GM23338 (cell line): ENCODE results near the gene DHRS4L2.
"Not testable (repeated sequence)": the region's sequence is repeated elsewhere in the genome, so short reads cannot be mapped to it uniquely, and the experiment has no call there.

Source experiments
- CREB1 ChIP-seq: fragments of 250-450 bp; sonication (Bioruptor Pico); IDR thresholded peaks from 2 replicates; pipeline ENCODE4 v1.5.0; 2020; ENCODE audit warnings: low read depth, mild to moderate bottlenecking, moderate library complexity
- CTCF ChIP-seq, 2 experiments: fragments of 200-600 bp in 1 of 2; sonication (generic) in 1 of 2; conservative IDR thresholded peaks; 2 replicates each; pipeline versions ENCODE4 v1.5.1 to v1.6.1; 2016 to 2017; ENCODE audit warnings: antibody characterized with exemption in 2 of 2, low read depth in 2 of 2, mild to moderate bottlenecking in 2 of 2, moderate library complexity in 1 of 2
- ETS1 ChIP-seq: IDR thresholded peaks from 2 replicates; pipeline ENCODE4 v1.6.1; 2016; ENCODE audit warnings: antibody characterized with exemption
- EZH2 ChIP-seq: fragments of 200-600 bp; sonication (generic); IDR thresholded peaks from one replicate; pipeline ENCODE4 v1.8.0; 2017; ENCODE audit warnings: antibody characterized with exemption, mild to moderate bottlenecking, low read depth; ENCODE audit not compliant: unreplicated experiment
- EZH2phosphoT487 ChIP-seq: fragments of 200-600 bp; sonication (generic); IDR thresholded peaks from one replicate; pipeline ENCODE4 v1.8.1; 2018; ENCODE audit warnings: antibody characterized with exemption; ENCODE audit not compliant: unreplicated experiment
- JUNB ChIP-seq: IDR thresholded peaks from one replicate; pipeline ENCODE4 v1.6.1; 2016; ENCODE audit warnings: antibody characterized with exemption; ENCODE audit not compliant: unreplicated experiment
- NANOG ChIP-seq: IDR thresholded peaks from 2 replicates; pipeline ENCODE4 v1.6.1; 2016; ENCODE audit warnings: antibody characterized with exemption, borderline replicate concordance
- POLR2AphosphoS5 ChIP-seq: IDR thresholded peaks from 2 replicates; pipeline ENCODE4 v1.6.1; 2016; ENCODE audit warnings: antibody characterized with exemption, low read depth
- REST ChIP-seq: IDR thresholded peaks from one replicate; pipeline ENCODE4 v1.6.1; 2018; ENCODE audit warnings: antibody characterized with exemption; ENCODE audit not compliant: unreplicated experiment
- STAT1 ChIP-seq: IDR thresholded peaks from one replicate; pipeline ENCODE4 v1.6.1; 2016; ENCODE audit warnings: antibody characterized with exemption; ENCODE audit not compliant: unreplicated experiment
- TF ChIP-seq, protein P1 (sequence below): fragments of 250-450 bp; sonication (Bioruptor Pico); IDR thresholded peaks from 2 replicates; pipeline ENCODE4 v1.5.0; 2020; ENCODE audit warnings: mild to moderate bottlenecking, moderate library complexity

GRCh38 chr14:23951136-23951466, 37.6 kb upstream of the DHRS4L2 start:
- not testable (repeated sequence) for TF ChIP-seq JUNB; EZH2phosphoT487; CTCF (conservative IDR thresholded peaks at IDR 0.05; ENCODE audit: low read depth in 2 of 2); CREB1 (CRISPR knock-in tag); REST; POLR2AphosphoS5; EZH2; ETS1; STAT1; NANOG
- TF ChIP-seq, protein P1, sequence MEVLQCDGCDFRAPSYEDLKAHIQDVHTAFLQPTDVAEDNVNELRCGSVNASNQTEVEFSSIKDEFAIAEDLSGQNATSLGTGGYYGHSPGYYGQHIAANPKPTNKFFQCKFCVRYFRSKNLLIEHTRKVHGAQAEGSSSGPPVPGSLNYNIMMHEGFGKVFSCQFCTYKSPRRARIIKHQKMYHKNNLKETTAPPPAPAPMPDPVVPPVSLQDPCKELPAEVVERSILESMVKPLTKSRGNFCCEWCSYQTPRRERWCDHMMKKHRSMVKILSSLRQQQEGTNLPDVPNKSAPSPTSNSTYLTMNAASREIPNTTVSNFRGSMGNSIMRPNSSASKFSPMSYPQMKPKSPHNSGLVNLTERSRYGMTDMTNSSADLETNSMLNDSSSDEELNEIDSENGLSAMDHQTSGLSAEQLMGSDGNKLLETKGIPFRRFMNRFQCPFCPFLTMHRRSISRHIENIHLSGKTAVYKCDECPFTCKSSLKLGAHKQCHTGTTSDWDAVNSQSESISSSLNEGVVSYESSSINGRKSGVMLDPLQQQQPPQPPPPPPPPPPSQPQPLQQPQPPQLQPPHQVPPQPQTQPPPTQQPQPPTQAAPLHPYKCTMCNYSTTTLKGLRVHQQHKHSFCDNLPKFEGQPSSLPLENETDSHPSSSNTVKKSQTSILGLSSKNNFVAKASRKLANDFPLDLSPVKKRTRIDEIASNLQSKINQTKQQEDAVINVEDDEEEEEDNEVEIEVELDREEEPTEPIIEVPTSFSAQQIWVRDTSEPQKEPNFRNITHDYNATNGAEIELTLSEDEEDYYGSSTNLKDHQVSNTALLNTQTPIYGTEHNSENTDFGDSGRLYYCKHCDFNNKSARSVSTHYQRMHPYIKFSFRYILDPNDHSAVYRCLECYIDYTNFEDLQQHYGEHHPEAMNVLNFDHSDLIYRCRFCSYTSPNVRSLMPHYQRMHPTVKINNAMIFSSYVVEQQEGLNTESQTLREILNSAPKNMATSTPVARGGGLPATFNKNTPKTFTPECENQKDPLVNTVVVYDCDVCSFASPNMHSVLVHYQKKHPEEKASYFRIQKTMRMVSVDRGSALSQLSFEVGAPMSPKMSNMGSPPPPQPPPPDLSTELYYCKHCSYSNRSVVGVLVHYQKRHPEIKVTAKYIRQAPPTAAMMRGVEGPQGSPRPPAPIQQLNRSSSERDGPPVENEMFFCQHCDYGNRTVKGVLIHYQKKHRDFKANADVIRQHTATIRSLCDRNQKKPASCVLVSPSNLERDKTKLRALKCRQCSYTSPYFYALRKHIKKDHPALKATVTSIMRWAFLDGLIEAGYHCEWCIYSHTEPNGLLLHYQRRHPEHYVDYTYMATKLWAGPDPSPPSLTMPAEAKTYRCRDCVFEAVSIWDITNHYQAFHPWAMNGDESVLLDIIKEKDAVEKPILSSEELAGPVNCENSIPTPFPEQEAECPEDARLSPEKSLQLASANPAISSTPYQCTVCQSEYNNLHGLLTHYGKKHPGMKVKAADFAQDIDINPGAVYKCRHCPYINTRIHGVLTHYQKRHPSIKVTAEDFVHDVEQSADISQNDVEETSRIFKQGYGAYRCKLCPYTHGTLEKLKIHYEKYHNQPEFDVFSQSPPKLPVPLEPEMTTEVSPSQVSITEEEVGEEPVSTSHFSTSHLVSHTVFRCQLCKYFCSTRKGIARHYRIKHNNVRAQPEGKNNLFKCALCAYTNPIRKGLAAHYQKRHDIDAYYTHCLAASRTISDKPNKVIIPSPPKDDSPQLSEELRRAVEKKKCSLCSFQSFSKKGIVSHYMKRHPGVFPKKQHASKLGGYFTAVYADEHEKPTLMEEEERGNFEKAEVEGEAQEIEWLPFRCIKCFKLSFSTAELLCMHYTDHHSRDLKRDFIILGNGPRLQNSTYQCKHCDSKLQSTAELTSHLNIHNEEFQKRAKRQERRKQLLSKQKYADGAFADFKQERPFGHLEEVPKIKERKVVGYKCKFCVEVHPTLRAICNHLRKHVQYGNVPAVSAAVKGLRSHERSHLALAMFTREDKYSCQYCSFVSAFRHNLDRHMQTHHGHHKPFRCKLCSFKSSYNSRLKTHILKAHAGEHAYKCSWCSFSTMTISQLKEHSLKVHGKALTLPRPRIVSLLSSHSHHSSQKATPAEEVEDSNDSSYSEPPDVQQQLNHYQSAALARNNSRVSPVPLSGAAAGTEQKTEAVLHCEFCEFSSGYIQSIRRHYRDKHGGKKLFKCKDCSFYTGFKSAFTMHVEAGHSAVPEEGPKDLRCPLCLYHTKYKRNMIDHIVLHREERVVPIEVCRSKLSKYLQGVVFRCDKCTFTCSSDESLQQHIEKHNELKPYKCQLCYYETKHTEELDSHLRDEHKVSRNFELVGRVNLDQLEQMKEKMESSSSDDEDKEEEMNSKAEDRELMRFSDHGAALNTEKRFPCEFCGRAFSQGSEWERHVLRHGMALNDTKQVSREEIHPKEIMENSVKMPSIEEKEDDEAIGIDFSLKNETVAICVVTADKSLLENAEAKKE (CRISPR knock-in tag): not testable (repeated sequence)
